MCF 10A (cell line): ENCODE data around the gene BRD2. TPM values are rescaled to one million over a fixed set of nuclear protein-coding genes. Genes with fewer than 3 reads are reported as not detected.

Source experiments
- BruUV-seq: library from RNA; stranded (reverse); fragments of 400-500 nt; replicated peaks from 2 replicates; lab custom pipeline; 2021; lab: Mats Ljungman, UMichigan
- CTCF ChIA-PET: fragments of 300-600 bp; sonication (Branson Sonifier 250); formaldehyde crosslinking; extraction: SDS; loops from one replicate; lab custom pipeline; 2021; ENCODE audit warnings: antibody characterized with exemption, inconsistent platforms; lab: Yijun Ruan, JAX
- POLR2A ChIA-PET: fragments of 300-600, 350-650 bp; sonication (Branson Sonifier 250); formaldehyde crosslinking; extraction: SDS; loops from one replicate; lab custom pipeline; 2020; ENCODE audit warnings: antibody characterized with exemption, inconsistent platforms; lab: Yijun Ruan, JAX
- DNase-seq: peaks from one replicate; pipeline ENCODE4 v3.0.0-alpha.2; 2018; ENCODE audit not compliant: unreplicated experiment
- H3K27ac Mint-ChIP-seq: one replicate; pipeline ENCODE4 v1.8.0; 2022; ENCODE audit warnings: mild to moderate bottlenecking, low read depth, mixed read lengths; ENCODE audit not compliant: unreplicated experiment
- H3K27me3 Mint-ChIP-seq: one replicate; pipeline ENCODE4 v1.8.0; 2022; ENCODE audit warnings: mixed read lengths; ENCODE audit not compliant: insufficient read depth, unreplicated experiment
- H3K36me3 Mint-ChIP-seq: one replicate; pipeline ENCODE4 v1.8.0; 2022; ENCODE audit warnings: mild to moderate bottlenecking, moderate library complexity, mixed read lengths; ENCODE audit not compliant: insufficient read depth, unreplicated experiment
- H3K4me1 Mint-ChIP-seq: one replicate; pipeline ENCODE4 v1.8.0; 2022; ENCODE audit warnings: mixed read lengths; ENCODE audit not compliant: insufficient read depth, unreplicated experiment
- H3K4me3 Mint-ChIP-seq: one replicate; pipeline ENCODE4 v1.8.0; 2022; ENCODE audit warnings: mild to moderate bottlenecking, moderate library complexity, mixed read lengths; ENCODE audit not compliant: unreplicated experiment
- H3K9me3 Mint-ChIP-seq: one replicate; pipeline ENCODE4 v1.8.0; 2022; ENCODE audit warnings: mixed read lengths; ENCODE audit not compliant: unreplicated experiment
- intact Hi-C: fragments of 100-400 bp; cut with micrococcal nuclease; formaldehyde crosslinking; loops from 2 replicates; pipeline ENCODE4 v1.14.1; 2022
- total RNA-seq: library from RNA; stranded (reverse); gene quantifications from 2 replicates; pipeline ENCODE4 v1.2.3, GENCODE V29; 2022
- TF ChIP-seq, protein P1 (sequence below): fragments of 200-600 bp; IDR thresholded peaks from one replicate; pipeline ENCODE4 v1.8.0; 2022; ENCODE audit warnings: antibody characterized with exemption, mild to moderate bottlenecking; ENCODE audit not compliant: unreplicated experiment

BRD2 gene
- total RNA-seq, 1 experiment from 2014 or later, result 223 TPM

GRCh38 chr6:33014841-33015634, 46.6 kb downstream of the BRD2 start:
- CTCF ChIA-PET, result interaction anchor here (0.6 to 4.8 kb wide), 23 partner anchors 10 to 761 kb away, joined by 3 to 63 read pairs (median 4); no protein-coding TSS in a partner anchor
- no peak overlapping the region for H3K4me3 Mint-ChIP-seq

DNA sequence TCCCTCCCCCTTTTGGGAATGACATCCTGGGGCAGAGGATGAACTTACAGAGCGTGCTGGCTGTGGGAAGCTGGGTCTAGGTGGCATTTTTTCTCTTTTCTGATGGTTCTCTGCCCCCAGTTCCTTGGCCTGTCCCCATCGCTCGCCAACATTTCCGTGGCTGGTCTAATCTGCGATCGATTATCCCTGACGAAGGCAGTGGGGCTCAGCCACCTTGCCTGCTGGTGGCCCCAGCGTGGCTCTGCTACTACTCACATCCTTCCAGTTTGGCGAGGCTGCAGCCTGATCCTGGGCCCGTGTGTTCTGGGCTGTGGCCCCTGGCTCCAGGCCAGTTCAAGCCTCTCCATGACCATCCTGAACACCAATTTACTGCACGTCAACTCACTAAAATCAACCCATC, 47.4 kb downstream of the BRD2 start:
- no TSS peak for BruUV-seq
- ChIA-PET POLR2A (interaction anchor here (0.7 to 1.3 kb wide), 2 partner anchors 114 to 132 kb away, joined by 3 read pairs; no protein-coding TSS in a partner anchor), CTCF (interaction anchor here (0.6 to 4.8 kb wide), 11 partner anchors 9 to 232 kb away, joined by 3 to 63 read pairs (median 5); no protein-coding TSS in a partner anchor)
- intact Hi-C loops, result loop anchor here (2.0 kb wide), 1 partner anchor 157 kb away; no protein-coding TSS in a partner anchor
- Mint-ChIP-seq H3K4me1 (no peaks in the 10 kb centered on the region), H3K27ac (no peak overlapping the region), H3K27me3 (peaks cover 100% of the 10 kb centered on the region), H3K4me3 (no peak overlapping the region), H3K9me3 (no peaks in the 10 kb centered on the region), H3K36me3 (no peaks in the 10 kb centered on the region)
- TF ChIP-seq, protein P1, sequence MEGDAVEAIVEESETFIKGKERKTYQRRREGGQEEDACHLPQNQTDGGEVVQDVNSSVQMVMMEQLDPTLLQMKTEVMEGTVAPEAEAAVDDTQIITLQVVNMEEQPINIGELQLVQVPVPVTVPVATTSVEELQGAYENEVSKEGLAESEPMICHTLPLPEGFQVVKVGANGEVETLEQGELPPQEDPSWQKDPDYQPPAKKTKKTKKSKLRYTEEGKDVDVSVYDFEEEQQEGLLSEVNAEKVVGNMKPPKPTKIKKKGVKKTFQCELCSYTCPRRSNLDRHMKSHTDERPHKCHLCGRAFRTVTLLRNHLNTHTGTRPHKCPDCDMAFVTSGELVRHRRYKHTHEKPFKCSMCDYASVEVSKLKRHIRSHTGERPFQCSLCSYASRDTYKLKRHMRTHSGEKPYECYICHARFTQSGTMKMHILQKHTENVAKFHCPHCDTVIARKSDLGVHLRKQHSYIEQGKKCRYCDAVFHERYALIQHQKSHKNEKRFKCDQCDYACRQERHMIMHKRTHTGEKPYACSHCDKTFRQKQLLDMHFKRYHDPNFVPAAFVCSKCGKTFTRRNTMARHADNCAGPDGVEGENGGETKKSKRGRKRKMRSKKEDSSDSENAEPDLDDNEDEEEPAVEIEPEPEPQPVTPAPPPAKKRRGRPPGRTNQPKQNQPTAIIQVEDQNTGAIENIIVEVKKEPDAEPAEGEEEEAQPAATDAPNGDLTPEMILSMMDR, result no peak
- no peak for DNase-seq

More at GRCh38 chr6:33014841-33015634, 46.6 kb downstream of the BRD2 start:
- TF ChIP-seq, protein P1, result peak; percentile 62
- no TSS peak for BruUV-seq
- POLR2A ChIA-PET, result interaction anchor here (0.7 to 1.3 kb wide), 3 partner anchors 115 to 233 kb away, joined by 3 to 7 read pairs (median 3); no protein-coding TSS in a partner anchor
- H3K9me3 Mint-ChIP-seq, result no peaks in the 10 kb centered on the region
- intact Hi-C loops, result loop anchor here (1.0 to 2.0 kb wide), 4 partner anchors 67 to 233 kb away; no protein-coding TSS in a partner anchor
- no peaks in the 10 kb centered on the region for H3K4me1 Mint-ChIP-seq
- H3K36me3 Mint-ChIP-seq, result no peaks in the 10 kb centered on the region
- no peak overlapping the region for H3K27ac Mint-ChIP-seq
- DNase-seq, result peak; percentile 72
- peaks cover 98% of the 10 kb centered on the region for H3K27me3 Mint-ChIP-seq

- POLR2A ChIA-PET, result interaction anchor here (1.3 to 1.5 kb wide), 2 partner anchors 14 to 231 kb away, joined by 3 read pairs; no protein-coding TSS in a partner anchor
- no peak overlapping the region for H3K4me3 Mint-ChIP-seq
- DNase-seq, result no peak
- no peak overlapping the region for H3K27ac Mint-ChIP-seq
- peaks cover 91% of the 10 kb centered on the region for H3K27me3 Mint-ChIP-seq
- BruUV-seq, result no TSS peak
- no peaks in the 10 kb centered on the region for H3K9me3 Mint-ChIP-seq
- H3K36me3 Mint-ChIP-seq, result no peaks in the 10 kb centered on the region
- H3K4me1 Mint-ChIP-seq, result no peaks in the 10 kb centered on the region
- intact Hi-C loops, result no loop called here
- TF ChIP-seq, protein P1, result no peak
- CTCF ChIA-PET, result interaction anchor here (0.6 to 4.8 kb wide), 11 partner anchors 11 to 388 kb away, joined by 3 to 63 read pairs (median 5); no protein-coding TSS in a partner anchor
These were observed 48.6 kb downstream of the BRD2 start for GRCh38 chr6:33017018-33017417.
